HG03460 (cell line): ENCODE data around the gene ENTPD6.
"Not testable (repeated sequence)": the region's sequence is repeated elsewhere in the genome, so short reads cannot be mapped to it uniquely, and the experiment has no call there.

ENCODE experiments used
- ATAC-seq: cut with Tn5 transposase; IDR thresholded peaks from one replicate; pipeline ENCODE4 v1.9.1; 2021; ENCODE audit not compliant: unreplicated experiment

Gene ENTPD6

DNA sequence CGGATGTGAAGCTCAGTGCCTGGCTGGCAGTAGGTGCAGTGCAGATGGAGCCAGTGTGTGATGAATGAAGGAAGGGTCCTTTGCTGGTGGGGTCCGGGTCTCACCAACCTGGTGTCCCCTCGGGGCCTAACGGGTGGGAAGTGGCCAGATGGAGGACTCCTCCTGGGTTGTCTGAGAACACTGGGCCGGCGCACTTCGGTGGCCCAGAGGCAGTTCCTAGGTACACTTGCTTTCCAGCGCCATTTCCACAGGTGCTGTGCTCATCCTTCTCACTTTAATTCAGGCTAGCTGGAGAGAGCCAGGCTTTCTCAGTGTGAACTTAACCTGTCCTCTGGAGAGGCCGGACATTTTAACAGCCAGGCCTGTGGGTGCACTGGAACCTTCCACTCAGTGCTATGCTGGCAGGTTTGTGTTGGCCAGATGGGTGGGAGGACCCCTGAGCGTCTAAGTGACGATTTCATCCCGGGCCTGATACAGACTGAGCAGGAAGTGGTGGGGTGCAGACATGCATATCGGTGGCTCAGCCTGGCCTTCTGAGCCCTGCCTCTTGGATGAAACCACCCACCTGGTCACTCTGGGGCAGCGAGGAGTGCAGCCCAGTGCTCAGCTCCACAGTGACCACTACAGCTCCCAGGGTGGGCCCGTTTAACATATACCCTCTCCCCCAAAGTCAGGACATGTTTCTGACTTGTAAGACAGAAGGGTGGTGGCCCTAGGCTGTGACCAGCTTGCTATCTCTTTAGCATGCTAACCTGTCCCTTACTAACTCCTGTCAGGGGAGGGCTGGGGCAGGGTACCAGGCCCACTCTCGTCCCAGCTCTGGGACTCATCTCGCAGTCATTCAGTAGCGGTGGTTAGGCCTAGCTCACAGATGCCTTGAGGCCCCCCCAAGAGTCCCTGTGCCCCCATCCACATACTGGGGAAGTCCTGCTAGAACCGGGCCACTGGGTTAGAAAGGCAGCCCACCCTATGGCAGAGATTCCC lies 44.2 kb downstream of the ENTPD6 start:
- ATAC-seq: no peak

GRCh38 chr20:25240851-25241658 lies 45.5 kb downstream of the ENTPD6 start:
- not testable (repeated sequence) for ATAC-seq

GRCh38 chr20:25241659-25241955 lies 46.1 kb downstream of the ENTPD6 start:
- ATAC-seq: not testable (repeated sequence)

- ATAC-seq: no peak
Observed at GRCh38 chr20:25242231-25242630, 46.7 kb downstream of the ENTPD6 start.

GRCh38 chr20:25243416-25243979 lies 48.0 kb downstream of the ENTPD6 start:
- no peak for ATAC-seq

GRCh38 chr20:25244976-25245375 lies 49.5 kb downstream of the ENTPD6 start:
- no peak for ATAC-seq

- ATAC-seq: no peak
Observed at GRCh38 chr20:25245461-25245860, 49.9 kb downstream of the ENTPD6 start.

DNA sequence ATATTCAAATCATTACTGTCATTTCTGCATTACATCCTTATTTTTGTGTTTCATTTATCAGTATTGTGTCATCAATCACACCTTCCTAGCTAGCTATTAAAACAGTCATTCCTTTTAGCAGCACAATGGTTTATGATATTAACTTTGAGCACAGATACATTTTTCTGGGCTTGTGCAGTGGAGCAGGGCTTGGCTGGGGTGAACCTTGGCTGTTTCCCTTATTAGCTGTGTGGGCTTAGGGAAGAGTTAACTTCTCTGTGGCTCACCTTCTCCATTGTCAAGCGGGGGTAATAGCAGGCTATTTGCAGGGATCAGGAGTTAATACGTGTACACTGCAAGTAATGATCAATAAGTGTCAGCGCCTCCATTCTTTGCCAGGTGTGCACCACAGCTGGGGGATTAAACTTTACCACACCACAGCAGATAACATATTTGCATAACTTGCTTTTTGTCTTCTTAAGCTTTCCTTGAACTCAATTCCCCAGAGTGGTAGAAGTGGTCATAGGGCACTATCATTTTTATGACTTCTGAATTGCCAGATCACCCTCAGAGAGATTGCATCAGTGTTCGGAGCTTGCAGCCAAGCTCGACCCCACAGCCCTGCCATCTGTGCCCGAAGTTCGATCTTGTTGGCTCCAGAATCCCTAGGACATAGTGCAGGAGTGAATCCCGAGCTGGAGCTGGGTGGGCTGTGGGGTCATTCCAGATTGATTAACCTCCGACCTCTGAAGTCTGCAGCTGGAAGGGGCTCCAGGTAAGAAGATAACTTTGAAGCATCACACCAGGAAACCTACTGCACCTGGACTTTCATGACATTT lies 50.9 kb downstream of the ENTPD6 start:
- ATAC-seq: peak; percentile 31

DNA sequence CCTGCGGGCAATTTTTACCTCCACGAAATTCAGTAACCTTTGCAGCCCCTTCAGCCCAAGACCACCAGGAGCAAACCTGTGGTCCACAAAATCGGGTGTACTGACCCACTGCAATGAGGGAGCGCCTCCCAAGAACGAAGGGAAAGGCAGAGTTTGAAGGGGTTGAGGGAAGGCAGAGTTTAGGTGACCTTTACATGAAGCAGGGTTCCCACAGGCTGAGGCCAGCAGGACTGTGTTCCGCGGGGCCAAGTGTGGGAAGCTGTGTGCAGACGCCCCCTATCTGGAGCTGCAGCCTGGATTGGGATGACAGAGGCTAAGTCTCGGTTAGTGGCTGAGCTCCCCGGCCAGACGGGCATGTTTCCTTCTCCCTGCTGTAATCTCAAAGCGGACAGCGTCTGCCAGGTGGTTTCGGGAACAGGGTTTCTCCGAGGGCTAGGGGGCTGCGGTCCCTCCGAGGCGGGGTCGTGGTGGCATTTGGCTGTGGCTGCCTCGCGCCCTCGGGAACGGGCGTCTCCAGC lies 51.5 kb downstream of the ENTPD6 start:
- ATAC-seq: peak; percentile 0

- peak; percentile 22 for ATAC-seq
Observed at GRCh38 chr20:25247518-25247955, 52.0 kb downstream of the ENTPD6 start.

DNA sequence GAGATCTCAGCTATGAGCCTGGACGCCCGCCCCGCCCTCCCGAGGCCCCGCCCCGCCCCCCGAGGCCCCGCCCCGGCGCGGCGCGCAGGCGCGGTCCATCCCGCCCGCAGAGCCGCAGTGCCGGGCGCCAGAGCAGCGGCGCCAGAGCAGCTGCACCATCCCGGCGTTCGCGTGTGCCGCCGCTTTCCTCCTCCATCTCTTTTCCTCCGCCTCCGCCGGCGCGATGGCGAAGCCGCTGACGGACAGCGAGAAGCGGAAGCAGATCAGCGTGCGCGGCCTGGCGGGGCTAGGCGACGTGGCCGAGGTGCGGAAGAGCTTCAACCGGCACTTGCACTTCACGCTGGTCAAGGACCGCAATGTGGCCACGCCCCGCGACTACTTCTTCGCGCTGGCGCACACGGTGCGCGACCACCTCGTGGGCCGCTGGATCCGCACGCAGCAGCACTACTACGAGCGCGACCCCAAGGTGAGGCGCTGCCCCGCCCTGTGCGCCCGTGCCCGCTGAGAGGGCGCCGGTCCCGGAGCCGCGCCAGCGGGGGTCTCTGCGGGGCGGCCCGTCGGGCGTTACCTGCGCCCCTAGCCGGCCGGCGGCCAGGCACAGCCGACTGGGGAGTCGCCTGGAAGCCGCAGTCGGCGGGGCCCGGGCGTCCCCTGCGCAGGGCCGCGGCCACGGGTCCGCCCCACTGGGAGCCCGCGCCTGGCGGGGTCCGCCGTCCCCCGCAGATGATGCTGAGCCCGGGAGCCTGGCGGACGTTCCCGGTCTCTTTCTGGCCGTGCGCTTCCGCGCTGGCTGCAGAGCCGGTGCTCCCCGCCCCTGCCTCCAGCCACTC lies 52.7 kb downstream of the ENTPD6 start, which contains the start of gene PYGB:
Gene PYGB, plus strand, starts transcription at position 130 of the 830 bp plus-strand sequence. Its CDS starts 94 bp downstream, at position 224.
- ATAC-seq: peak; percentile 61

DNA sequence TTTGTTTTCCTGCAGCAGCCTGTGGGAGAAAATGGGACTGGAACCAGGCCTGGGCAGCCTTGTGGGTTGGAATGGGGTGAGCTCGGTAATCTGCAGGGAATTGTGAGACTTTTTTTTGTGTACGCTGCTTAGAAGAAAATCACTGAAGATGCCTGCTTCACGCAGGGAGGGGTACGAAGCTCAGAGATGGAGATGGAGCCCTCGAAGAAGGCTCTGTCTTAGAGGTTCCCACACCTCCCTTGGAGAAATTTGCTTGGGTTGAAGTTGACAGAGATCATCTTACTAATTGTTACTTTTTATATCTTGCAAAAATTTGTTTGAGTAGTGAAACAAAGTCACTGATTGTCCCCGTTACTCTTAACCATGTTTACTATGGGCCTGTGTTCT lies 53.3 kb downstream of the ENTPD6 start:
- ATAC-seq: no peak

GRCh38 chr20:25249198-25249931 lies 53.9 kb downstream of the ENTPD6 start:
- no peak for ATAC-seq

- ATAC-seq: no peak
Observed at GRCh38 chr20:25250508-25250907, 55.0 kb downstream of the ENTPD6 start.

- no peak for ATAC-seq
Observed at GRCh38 chr20:25251019-25251418, 55.5 kb downstream of the ENTPD6 start.

- ATAC-seq: no peak
Observed at GRCh38 chr20:25251558-25251957, 56.0 kb downstream of the ENTPD6 start.

GRCh38 chr20:25252230-25252651 lies 56.7 kb downstream of the ENTPD6 start:
- no peak for ATAC-seq

DNA sequence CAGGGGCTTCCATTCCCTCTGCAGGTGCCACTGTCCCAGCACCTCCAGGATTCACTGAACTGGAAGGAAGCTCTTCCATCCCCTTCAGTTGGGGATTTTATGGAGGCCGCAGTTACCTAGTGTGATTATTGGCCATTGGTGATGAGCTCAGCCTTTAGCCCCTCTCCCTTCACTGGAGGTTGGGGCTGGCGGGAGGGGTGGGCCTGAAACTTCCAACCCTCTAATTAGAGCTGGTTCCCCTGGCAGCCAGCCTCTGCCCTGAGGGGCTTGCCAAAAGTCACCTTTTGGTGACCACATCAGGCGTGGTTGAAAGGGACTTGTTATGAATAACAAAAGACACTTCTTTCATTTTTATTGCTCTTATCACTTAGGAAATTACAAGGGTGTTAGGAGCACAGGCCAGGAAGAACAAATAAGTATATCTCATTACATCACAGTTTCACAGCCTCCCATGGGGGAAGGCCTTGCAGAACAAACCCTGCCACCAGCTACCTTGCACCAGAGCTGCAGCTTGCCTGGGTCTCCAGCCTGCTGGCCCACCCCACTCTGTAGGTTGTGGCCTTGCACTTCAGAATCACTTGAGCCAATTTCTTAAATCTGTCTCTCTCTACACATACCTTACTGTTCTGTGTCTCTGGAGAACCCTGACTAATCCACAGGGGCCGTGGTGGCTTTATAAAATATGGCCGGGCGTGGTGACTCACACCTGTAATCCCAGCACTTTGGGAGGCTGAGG lies 57.3 kb downstream of the ENTPD6 start:
- no peak for ATAC-seq
